Measurements from ENCODE around the gene RIOK1.

- no peak for TF ChIP-seq CTCF (conservative IDR thresholded peaks at IDR 0.05; ENCODE audit: low read depth, low read length)
- no peak for TF ChIP-seq EZH2 (IDR thresholded peaks at IDR 0.05; ENCODE audit: low read length, unreplicated experiment)
- no peak for TF ChIP-seq EZH2phosphoT487 (IDR thresholded peaks at IDR 0.05; ENCODE audit: borderline replicate concordance, low read length)
These were observed 25.2 kb downstream of the RIOK1 start for GRCh38 chr6:7414811-7415210.
